Activated T-cell treated with anti-CD3 and anti-CD28 coated beads for 1 hour (primary cell): Measurements from ENCODE around the gene SGIP1.
"Not testable (repeated sequence)": the region's sequence is repeated elsewhere in the genome, so short reads cannot be mapped to it uniquely, and the experiment has no call there.

Source experiments
- DNase-seq: peaks from one replicate; pipeline ENCODE4 v3.0.0-alpha.2; 2020; ENCODE audit warnings: low read depth

Gene SGIP1

DNA sequence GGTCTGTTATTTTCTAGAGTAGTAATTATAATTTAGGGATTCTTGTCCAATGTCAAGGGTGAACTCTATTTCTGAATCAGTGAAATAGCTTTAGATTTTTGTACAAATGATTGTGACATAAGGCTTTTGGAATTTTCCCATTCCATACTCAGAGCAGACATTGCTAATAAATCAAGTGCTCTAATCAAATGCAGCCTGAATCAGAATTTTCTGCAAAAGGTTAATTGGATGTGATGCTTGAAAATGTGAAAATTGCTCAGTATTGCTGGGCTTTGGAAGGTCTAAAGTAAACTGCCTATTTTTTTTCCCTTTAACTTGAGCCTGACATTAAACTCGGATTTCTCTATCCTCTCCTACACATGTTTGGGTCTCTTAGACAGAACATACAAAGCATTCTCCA is 23.2 kb downstream of the SGIP1 start:
- no peak for DNase-seq

DNA sequence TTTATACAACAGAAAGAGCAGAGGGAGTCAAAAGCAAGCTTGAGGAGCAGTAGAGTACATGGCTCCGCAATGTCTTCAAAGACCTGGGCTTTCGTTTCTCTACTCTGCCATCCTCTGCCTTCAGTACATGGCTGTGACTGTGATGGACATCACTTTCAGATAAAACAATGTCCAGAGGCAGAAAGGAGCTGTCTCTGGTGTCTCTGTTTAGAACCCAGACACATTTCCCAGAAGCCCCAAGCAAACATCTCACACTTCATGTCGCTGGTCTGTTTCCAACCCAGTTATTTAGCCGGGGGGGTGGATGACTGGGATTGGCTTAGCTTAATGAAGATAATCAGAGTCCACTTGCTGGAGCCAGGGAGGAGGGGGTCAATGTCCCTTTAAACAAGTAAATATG is 25.6 kb downstream of the SGIP1 start:
- no peak for DNase-seq

DNA sequence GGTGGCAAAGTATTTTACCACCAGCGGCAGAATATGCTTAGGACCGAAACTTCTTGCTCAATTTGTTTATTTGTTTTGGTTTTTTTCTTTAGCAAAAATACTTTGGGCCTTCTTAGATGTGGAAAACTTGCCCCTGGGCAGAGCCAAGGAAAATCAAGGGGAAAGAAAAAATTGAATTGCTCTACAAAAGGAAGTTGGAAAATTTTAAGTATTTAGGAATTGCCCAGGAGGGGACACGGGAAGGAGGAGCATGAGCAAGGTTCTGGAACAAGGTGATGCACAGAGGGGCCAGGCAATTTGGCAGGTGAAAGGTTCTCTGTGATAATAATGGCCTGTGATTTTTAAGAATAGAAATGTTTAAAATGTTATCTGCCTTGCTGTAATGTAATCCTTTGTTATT is 28.6 kb downstream of the SGIP1 start:
- DNase-seq, result no peak

DNA sequence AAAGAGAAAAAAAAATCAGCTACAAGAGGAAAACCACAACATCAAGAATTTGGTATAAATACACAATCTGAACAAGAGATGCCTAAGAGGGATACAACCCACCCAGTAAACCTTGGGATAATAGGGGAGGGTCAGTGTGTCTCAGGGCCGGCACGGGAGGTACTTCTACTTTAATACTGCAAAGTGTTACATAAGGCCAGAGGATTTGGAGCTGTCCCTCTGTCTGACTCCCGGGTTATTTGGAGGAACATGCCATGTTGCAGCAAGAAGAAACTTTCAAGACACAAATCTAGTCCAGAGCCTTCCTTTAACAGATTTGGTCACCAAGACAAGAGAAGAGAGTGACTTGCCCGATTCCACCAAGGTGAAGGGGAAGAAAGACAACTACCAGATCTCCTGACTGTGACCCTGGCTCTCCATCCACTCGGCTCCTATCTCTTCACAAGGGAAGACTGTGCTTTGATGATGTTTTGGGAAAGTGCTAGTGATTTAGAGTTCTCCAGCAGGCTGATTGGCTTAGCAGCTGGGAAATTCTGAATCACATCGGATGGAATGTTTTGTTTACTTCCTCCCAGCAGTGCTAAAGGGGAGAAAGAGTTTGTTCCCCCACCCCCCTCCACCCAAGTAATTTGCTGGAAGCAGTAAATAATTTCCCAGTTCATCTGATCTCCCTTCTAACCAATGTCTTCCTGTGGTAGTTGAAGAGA is 29.3 kb downstream of the SGIP1 start:
- no peak for DNase-seq

DNA sequence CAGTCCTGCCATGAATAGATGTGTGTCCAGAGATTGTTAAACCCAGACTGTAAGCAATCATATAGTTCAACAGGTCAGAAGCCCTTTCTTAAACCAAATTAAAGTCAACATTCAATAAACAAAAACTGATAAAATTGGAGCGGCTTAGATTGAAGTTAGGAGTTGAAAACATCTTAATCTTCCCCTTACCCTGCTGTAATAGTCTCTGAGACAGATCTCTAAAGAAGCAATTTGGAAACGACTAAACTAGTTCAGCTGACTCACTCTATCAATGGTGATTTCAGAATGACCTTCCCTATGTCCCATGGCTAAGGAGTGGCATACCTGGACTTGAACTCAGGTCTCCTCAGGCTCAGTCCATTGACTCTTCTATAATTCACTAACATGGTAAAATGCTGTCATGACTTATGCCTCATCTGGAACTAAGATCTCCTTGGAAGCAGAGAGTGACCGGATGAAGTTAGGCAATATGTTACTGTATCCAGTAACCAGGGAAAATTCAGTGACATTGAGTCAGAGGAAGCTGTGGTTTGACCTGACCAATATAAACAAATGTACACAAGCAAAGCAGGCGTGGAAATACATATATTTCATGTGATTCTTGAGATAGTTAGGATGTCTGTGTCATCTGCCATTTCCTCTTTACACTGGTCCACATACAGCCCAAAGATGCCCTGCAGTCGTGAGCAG is 30.1 kb downstream of the SGIP1 start:
- no peak for DNase-seq

DNA sequence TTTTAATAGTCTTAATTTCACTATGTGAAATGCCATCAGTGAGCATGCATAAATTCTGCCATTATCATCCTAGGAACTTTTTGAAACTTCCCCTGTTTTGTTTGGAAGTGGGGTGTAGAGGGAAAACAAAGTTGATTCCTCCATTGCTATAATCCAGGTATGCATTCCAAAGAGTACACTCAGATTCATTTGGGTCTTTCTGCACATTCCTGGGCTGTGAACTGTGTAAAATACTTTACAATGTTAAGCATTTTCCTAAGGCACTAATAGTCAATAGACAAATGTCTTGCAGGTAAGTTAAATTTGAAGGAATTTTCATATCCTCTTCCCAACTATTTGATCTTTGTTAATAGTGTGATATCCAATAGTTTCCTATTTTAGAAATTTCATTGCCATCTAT is 36.2 kb downstream of the SGIP1 start:
- no peak for DNase-seq

- no peak for DNase-seq
These were observed 37.8 kb downstream of the SGIP1 start for GRCh38 chr1:66571789-66572188.

DNA sequence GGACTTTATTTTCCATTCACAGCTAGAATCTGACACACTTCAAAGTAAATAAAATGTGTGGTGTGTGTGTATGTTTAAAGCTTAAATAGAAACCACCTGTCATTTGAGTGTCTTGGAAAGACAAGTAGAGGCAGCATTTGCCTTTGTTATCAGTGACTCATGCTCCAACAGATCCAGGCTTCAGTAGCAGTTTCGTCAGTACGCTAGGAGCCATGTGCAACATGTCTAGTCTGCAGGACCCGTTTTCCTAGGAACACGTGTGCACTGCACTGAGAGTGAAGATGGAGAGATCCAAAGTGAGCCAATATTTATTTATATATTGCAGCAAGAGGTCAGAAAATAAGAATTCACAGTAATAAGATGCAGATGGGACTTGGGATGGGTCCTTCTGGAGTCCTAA is 41.8 kb downstream of the SGIP1 start:
- no peak for DNase-seq

DNA sequence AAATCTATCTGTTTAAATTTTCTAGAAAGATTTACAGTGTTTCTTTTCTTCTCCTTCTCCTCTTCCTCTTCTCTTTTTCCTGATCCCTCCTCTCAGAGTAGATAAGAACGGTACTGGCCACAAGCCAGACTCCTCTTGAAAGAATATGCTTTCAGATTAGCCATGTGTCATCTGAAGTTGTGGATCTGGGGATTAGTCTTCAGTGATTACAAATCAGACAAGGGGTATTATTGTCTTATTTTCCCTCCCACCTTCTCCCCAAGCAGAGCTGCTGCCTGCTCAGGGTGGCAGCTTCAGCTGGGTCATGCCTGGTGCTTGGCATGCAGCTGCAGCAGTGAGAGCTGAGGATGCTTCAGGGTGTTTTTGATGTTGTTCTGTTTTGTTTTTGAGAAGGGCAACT is 42.7 kb downstream of the SGIP1 start:
- DNase-seq, result no peak

DNA sequence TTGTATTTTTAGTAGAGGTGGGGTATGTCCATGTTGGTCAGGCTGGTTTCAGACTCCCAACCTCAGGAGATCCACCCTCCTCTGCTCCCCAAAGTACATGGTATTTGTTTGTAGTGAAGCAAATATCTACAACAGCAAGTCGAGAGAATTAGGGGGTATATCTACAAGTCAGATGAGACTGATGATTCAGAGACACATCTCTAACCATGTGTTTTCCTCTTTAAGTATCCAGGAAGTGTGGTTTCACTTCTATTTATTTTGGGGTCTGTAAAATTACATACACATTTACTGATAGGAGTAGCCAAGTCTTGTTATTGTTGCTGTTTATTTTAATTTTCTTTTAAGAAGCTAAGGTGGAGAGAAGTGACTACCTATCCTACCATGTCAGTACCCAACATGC is 44.9 kb downstream of the SGIP1 start:
- DNase-seq, result no peak

DNA sequence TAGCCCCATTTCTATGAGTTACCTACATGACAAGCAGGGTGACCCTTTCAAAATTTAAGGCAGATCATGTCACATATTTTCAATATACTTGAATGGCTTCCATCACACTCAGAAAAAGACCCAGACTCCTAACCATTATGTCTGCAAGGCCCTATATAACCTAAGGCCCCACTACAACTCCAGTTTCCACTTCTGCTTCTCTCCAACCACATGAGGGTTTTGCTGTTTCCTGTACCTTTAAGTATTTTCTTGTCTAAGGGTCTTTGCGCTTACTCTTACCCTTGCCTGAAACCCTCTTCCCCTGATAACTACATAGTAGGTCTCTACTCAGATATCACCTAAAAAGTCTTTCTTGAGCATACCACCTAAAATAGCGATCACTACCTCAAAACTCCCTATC is 46.1 kb downstream of the SGIP1 start:
- no peak for DNase-seq

DNA sequence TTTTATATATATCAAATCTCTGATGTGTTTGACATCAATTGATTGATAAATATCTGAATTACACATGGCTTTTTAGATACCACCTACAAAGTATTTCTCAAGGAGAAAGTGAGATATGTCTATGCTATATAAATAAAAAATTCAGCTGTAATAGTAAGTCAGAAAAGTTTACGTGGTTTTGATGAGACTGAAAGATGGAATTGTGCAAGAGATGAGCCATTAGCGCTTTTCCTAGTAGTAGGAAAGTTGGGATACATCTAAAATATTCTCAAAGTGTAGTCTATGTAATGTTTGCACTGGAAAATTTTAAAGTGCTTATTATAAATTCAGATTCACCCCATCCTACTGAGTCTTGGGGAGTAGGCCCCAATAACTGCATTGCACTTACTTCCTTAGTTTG is 49.1 kb downstream of the SGIP1 start:
- DNase-seq, result no peak

DNA sequence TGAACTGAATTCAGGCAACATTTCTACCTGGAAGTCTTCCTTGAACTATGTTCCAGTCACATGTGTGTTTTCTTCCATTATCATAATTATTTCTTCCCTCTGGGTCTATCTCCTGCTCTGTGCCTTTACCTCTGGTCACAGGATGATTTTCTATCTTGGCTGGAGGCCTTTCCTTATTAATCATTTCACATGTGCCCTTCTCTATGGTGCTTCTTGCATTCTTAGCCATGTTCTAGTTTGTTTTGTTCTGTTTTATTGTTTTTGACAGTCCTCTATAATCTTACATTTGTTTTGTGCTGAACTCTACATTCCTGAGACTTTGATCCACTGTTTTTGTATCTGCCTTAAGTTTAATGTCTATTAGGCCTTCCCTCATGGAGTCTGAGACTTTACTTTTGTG is 51.0 kb downstream of the SGIP1 start:
- no peak for DNase-seq

GRCh38 chr1:66589326-66589725 is 55.4 kb downstream of the SGIP1 start:
- no peak for DNase-seq

DNA sequence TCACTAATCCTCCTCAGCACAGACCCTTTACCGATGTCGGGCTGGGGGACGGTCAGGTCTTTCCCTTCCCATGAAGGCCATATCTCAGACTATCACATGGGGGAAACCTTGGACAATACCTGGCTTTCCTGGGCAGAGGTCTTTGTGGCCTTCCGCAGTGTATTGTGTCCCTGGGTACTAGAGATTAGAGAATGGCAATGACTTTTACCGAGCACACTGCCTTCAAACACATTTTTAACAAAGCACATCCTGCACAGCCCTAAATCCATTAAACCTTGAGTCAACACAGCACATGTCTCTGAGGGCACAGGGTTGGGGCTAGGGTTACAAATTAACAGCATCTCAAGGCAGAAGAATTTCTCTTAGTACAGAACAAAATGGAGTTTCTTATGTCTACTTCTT is 58.2 kb downstream of the SGIP1 start:
- DNase-seq, result not testable (repeated sequence)

DNA sequence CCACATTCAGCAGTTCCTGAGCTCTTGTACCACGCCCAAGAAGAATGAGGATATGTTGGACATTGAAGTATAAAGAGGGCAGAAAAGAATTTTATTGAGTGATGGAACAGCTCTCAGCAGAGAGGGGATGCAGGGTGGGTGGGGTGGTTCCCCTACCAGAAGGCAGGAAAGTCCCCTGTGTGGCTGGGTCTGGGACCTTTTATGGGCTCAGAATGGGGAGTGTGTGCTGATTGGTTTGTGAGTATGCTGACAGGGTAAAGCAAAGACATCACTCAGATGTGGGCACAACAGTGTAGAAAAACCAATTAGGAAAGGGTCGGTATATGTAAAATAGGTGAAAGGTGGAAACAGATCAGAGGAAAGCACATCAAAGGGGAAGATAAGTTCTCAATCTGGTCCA is 62.2 kb downstream of the SGIP1 start:
- DNase-seq, result no peak

- no peak for DNase-seq
These were observed 63.5 kb downstream of the SGIP1 start for GRCh38 chr1:66597500-66597899.

DNA sequence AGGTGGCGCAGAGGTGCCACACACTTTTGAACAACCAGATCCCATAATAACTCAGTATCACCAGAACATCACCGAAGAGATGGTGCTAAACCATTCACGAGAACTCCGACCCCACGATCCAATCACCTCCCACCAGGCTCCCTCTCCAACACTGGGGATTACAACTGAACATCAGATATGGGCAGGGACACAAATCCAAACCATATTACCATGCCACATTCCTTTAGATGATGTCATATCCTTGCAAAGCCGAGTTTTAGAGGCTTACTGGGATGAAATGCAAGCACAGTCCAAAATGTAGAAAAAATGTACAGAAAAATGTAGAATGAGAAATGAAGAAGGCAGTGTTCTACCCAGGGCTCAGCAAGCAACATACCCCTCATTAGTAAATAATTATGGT is 64.7 kb downstream of the SGIP1 start:
- no peak for DNase-seq

GRCh38 chr1:66599346-66599745 is 65.4 kb downstream of the SGIP1 start:
- no peak for DNase-seq

DNA sequence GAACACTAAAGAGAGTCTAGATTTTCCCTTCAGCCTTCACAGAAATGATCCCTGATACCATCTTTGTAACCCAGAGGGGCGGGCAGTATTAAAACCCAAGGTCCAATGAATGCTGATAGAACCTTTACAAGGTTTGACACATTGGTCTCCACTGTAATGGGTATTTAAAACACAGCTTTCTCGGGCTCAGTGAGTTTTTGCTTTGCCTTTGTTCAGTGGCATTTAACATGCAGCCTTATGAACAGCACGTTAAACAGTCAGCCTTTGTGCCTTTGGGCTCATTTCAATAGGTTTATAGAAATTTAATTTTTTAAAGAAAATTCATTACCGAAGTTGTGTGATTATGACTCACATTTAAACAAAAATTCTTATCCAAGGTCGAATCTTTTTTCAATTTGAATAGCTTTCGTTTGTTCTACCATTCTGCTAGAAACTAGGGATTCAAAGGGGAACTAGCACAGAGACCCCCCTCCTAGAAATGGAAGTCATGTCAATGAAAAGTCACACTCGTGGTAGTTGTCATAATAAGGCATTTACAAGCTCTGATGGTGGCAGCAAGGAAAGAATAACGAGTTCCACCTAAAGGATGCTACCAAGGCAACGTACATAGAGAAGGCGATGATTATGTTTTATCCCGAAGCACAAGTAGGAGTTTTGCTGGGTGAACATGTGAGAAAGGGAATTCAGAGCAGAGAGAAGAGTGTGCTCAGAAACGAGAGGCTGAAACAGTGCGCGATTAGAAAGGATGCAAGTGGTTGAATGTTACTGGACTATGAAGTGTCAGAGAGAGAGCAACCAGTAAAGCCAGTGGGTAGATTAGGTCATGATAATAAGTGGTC is 66.2 kb downstream of the SGIP1 start:
- no peak for DNase-seq

GRCh38 chr1:66605419-66605997 is 71.6 kb downstream of the SGIP1 start:
- no peak for DNase-seq

DNA sequence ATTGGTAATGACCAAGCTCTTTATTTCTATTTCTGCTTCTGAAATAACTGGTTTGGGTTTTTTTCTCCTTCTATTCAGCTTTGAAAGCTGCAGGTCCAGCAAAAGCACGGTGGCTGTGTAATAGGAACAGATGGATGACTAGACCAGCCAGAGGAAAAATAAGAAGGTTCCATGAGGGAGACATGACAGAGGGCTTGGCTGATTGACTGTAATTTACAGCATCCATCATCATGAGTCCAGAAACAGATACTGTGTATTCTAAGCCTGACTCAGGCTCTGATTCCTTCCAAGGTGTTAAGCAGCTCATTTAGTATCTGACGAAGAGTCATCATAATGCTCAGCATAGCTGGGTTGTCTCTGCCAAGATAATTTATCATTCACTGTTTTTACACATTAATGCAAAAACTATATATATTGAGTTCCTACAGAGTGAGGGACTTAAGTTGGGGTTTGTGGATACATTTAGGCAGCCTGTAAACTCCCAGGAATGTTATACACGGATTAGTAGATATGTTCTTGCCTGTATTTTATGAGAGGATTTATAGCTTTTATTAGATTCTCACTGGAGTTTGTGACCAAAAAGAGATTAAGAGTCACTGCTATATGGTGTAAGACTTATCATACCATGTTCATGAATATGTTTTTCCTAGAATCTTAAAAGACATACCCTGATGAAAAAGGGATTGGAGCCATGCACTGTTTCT is 72.6 kb downstream of the SGIP1 start:
- no peak for DNase-seq
